Activated CD4-positive, alpha-beta T cell treated with anti-CD3 and anti-CD28 coated beads, Interleukin-2, amount 10 ng/mL, durations not matched to agents 24 days and 14 days (primary cell): ENCODE results near the gene ZBED1. TPM values are rescaled to one million over a fixed set of nuclear protein-coding genes. Genes with fewer than 3 reads are reported as not detected.

ENCODE experiments used
- total RNA-seq: library from RNA; stranded (reverse); gene quantifications from 2 replicates; pipeline ENCODE4 v1.2.3, GENCODE V29; 2022

Gene ZBED1
- total RNA-seq, 1 donor from 2014 or later, result 40.1 TPM

Other genes starting within 250 kb of the ZBED1 start
- gene DHRSX, start within 50 bp of the ZBED1 start, total RNA-seq, result 25.7 and 26.6 TPM in 2 replicates
- 361 and 371 TPM in 2 replicates for gene CD99, start 190.3 kb upstream of the ZBED1 start, total RNA-seq